Right lobe of liver (tissue), 4 donors: ENCODE results near the gene LEP.

Experiments used
- CTCF ChIP-seq, 4 donors: fragments of 200-600 bp in 3 of 4; fragments of 450-650 bp in 1 of 4; IDR thresholded peaks; one replicate each; pipeline versions ENCODE4 v1.5.1 to v1.8.0; 2016 to 2022; ENCODE audit warnings: antibody characterized with exemption in 4 of 4, mild to moderate bottlenecking in 2 of 4
- POLR2A ChIP-seq: fragments of 450-650 bp; IDR thresholded peaks from one replicate; pipeline ENCODE4 v1.6.1; 2017; ENCODE audit warnings: antibody characterized with exemption, mild to moderate bottlenecking
- donor health status: DM: no; HTN: no; CAD: no.
- donor health status: DM: no; HTN: no; CAD: no.
- donor health status: DM: no; HTN: yes; CAD: no.

- no peak for TF ChIP-seq CTCF (IDR thresholded peaks at IDR 0.05)
- TF ChIP-seq POLR2A = no peak
Observed at GRCh38 chr7:128266529-128266882, 25.4 kb downstream of the LEP start.
